ENCODE data around the gene CFAP70.

The CFAP70 gene

DNA sequence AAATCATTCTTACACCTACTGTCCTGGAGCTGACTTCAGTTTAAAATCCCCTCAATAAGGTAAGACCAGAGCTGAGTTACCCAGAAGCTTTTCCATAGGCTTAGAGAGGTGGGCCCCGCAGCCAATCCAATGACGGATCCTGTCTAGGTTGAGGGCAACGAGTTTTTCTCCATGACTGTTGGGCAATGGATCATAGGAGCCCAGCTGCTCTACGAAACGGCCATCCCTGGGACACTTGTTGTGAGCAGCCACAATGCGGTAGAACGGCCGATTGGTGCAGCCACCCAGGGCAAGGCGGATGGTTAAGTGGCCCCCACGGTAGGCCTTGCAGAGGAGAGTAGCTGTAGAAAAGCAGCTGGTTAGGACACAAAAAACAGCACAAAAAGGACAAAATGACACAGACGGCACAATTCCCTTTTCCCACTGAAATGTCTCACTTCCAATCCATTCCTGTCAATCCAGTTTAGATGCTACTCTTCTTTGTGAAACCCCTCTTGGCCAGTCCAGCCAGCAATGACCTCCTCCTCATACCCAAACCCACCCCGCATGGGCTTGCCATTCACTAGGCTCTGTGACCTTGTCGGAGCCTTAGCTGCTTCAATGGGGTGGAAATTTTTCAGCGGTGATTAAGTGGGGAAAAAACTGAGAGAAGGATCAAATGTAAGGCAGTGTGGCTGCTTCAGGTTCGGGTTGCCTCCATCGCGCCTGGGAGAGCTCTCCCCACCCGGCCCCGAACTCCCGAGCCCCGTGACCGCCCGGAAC, 106.8 kb downstream of the CFAP70 start:
- DNase-seq, result no peak

DNA sequence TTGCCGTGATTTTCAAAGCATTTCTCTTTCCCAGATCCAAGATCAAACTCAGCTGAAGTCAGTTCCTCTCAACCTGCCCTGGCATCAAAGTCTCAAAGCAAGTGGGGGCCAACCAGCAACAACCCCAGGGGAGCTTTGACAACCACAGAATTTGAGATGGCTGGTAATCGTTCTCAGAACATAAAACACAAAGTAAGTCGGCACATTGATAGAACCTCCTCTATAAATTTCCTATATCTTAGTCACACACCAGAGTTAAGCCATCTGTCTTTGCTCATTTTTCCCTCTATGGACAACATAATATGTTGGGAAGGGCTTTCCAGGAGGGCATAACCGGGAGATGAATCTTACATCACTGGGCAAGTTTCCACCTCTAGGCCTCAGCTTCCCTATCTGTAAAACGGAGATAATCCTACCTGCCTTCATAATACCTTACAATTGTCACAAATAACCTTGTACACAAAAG, 110.4 kb downstream of the CFAP70 start:
- no peak for DNase-seq

DNA sequence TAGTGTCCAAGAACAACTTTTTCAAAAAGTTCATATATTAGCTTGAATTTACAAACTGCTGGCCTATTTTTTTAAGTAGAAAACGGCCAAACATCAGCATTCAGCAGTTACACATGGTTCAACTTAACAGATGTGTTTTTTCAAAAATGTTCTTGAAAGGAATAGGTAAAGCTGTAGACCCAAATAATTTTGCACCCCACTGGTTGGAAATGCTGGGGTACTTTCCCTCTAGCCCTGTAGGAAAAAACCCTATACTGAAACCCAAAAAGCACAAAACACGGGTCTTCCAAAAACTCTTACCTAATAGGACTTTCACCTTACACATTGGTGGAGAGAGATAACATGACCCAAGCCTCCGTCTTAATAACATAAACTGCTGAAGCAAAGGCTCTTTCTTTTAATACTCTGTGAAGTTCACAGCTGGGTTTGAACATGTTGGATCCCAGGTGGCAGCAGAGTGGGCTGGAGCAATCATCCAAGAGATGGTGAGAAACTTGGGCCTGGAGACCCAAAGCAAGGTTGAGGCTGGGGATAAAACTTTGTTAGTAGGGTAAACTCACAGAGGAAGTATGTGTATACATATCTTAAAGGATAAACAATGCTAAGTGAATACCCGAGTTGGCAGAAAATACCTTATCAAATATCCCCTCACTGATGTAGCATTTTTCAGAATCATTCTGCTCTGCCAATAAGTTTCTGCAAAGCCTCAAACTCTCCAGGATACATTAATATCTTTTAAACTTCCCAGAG, 111.0 kb downstream of the CFAP70 start:
- DNase-seq, result no peak

DNA sequence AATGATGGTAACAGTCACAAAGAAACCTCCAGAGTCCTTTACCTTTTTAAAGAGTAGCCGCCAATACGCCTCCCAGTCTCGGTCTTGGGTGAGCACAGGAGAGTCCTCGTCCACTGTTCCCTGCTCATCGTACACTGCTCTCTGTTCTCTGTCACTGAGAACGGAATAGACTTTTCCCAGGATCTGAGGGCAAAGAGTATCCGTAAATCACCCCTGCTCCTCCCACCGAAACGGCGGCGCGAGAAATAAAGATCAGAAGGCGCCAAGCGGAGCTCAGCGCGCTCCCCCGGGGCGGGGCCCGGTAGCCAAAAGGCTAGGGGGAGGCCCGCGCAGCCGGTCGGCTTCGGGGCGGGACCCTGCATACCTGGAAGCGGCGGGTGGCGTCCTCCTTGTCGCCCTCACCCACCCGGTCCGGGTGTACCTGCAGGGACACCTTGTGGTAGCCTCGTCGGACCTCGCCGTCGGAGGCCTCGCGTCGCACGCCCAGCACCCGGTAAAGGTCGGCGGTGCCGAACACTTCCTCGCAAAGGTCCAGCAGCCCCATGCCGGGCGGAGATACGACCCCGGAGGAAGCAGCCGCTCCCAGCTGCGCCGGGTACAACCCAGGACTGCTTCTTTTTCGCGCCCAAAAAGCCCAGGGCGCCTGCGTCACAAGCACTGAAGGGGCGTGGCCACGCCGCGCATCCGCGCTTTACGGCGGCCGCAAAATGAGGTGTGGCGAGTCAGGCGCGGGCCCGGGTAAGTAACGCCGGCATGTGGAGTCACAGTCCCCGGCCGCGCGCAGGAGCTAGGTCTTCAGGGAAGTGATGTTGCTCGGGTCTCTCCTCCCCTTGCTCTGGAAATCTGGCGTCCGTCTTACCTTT, 111.8 kb downstream of the CFAP70 start, which contains the start of gene DNAJC9:
Gene DNAJC9, minus strand, starts transcription at position 610 of the 863 bp plus-strand sequence. Its CDS starts 66 bp downstream, at position 544.
- peak; percentile 90 for DNase-seq

DNA sequence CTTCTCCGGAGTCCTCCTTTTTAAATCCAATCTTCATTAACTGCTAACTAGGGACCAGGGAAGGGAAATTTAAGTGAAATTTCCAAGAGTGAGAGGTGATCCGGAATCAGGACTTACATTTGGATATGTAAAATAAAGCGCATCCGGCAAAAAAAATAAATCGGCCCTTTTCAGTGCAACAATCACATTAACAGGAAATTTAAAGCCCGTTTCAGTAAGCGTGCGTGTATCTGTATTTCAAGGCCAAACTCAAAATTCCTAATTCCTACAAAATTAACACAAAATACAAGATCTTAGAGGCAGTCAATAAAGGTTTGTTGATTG, 112.4 kb downstream of the CFAP70 start:
- no peak for DNase-seq

DNA sequence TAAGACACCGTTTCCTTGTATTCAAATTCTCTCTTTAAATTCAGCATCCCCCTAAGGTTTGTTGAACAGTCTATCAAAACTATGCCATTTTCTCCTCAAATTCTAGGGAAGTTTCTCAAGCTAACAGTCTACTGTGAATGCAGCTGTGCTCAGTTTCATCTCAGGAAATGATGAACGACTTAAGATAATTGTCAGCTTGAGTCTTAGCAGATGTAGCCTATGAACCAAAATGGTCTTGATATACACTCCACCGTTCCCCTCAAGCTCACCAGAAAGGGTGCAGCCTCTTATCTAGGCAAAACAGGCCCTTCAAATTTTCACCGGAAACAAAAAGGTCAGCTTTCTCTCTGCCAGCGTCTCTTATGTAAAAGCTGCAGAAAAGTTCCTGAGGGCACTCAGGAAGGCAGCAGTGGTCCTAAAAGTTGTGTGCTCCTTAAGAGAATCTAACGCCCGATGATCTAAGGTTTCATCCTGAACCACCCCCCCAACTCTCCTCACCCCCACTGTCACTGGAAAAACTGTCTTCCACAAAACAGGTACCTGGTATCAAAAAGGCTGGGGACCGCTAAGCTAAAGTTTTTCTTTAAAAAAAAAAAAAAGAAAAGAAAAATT, 113.7 kb downstream of the CFAP70 start:
- DNase-seq, result no peak

DNA sequence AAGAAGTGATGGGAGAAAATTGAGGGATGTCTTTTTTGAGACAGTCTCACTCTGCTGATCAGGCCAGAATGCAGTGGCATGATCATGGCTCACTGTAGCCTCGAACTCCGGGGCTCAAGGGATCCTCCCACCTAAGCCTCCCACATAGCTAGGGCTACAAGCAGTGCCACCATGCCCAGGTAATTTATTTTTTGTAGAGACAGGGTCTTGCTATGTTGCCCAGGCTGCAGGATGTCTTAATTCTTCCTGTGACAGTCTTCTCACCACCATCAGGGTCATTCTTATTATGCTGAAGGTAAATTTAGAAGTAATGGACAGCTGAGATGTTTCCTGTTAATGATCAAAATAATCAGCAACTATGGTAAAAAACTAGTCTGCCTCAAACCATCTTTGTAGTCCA, 118.8 kb downstream of the CFAP70 start:
- no peak for DNase-seq

DNA sequence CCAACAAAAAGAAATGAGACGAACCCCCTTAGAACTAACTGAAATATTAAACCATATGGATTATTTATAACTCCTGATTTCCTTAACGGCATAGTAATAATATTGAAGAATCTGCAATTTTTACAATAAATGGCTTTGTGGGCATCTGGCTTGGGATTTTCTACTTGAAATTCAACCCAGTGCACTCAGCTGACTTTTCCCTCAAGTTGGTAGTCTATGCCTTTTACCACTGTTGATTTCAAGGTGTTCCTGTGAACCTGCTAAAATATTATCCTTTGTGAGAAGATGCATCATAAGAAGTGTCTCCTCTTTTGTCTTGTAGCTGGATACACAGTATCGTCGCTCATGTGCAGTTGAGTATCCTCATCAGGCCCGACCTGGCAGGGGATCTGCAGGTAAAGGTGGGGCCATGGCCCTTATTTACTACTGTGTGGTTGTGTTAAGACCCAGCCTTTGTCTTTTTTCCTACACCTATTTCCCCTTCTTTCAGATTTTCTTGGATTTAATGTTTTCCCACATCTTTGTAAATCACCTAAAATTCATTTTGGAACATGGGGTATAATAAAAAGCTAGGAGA, 119.6 kb downstream of the CFAP70 start:
- DNase-seq, result no peak

DNA sequence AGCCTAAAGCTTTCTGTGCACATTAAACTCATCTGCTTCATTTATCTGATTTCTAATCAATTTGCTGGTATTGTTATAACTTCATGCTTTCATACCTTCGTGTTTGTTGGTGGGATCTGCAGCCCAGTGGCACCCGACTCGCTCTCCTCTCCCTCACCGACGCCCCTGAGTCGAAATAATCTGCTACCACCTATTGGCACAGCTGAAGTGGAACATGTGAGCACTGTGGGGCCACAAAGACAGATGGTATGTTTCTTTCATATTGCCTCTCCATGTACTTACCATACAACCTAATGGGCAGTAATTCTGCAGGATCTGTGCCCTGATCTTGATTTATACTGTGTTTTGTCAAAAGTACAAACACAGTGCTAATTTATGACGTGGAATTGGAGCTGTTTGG, 124.0 kb downstream of the CFAP70 start:
- DNase-seq, result no peak

DNA sequence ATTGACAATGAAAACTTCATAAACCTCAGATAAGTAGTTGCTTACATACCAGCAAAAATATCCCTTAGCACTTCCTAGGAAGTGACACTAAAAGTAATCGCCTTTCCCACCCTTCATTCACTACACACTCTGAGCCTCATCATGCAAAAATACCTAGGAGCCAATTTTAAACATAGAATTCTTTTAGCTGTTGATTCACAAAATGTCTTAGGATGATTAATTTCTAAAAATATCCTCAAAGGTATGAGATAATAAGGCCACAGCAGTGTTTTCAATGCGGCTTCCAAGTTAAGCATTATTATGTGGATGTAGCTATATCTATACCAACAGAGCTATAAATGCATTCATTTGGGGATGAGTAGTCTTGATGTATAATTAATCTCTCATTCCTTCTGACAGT, 124.8 kb downstream of the CFAP70 start:
- no peak for DNase-seq

DNA sequence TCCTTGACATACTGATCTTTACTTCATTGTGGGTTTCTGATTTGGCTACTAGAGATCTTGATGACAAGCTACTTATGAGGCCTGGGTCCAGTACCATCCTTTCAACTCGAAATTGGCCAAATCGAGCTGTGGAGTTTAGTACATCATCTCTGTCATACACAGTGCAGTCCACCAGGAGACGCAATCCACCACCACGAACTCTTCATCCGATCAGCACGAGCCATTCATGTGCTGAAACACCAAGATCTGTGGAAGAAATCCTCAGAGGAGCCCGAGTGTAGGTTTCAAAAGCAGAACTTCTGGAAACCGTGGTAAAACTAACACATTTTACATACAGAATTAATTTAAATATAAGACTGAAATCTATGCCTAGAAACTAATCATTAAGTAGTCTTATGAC, 125.8 kb downstream of the CFAP70 start:
- DNase-seq, result no peak

DNA sequence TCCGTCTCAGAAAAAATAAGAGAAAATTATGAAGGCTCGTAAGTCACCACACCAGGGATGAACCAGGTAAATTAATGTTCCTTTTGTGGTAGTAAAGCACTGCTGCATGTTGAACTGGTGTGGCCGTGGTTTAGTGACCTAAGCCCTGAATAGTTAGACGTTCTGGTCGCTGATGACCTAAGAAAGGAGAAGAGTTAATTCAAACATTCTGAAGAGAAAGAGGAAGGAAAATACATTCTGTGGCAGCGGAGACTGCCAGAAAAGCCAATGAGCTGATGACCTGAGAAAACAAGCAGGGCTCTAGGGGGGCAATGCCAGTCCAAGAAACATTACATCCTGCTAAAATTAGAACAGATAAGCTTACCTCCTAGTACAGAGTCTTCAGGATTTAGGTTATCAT, 129.1 kb downstream of the CFAP70 start:
- no peak for DNase-seq

DNA sequence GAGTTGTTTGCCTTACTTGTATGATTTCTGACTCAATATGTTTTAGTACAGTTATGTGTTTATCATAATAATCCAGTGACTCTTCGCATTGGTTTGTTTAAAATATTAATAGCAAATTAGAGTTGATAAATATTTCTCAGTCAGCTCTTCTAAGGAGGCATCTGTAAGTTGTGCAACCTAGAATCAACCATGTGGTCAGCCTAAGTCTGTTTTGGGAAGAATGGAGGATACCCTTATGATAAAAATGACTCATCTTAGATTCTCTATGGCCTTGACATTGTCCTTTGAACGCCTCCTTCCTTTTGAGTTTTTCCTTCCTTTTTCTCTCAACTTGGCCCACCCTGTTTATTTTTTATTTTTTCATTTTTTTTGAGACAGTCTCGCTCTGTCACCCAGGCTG, 130.4 kb downstream of the CFAP70 start:
- DNase-seq, result no peak

DNA sequence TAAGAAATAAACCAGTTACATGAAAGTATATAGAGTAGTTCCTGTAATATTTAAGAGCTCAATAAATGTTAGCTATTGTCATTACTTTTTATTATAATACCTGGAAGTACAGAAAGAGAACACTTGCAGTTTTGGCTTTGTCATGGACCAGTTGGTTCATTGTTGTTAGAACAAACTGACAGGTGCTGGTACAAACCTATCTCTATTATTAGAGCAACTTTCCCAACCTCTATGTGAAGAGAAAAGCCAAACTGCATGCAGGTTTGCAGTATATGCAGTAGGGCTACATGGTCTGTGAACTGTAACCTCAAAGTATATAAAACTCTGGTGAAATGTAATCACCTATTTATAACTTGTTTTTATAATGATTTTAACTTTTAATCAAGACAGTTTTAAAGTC, 132.0 kb downstream of the CFAP70 start:
- DNase-seq, result no peak

DNA sequence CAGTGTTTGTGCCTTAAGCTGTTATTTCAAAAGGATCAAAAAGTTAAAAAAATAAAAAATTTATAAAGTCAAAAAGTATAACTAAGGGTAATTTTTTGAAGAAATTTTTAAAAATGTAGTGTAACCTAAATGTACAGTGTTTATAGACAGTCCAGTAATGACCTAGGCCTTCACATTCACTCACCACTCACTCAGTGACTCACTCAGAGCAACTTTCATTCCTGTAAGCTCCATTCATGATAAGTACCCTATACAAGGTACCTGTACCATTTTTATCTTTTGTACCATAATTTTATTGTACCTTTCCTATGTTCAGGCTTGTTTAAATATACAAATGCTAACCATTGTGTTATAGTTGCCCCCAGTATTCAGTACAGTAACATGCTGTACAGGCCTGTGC, 133.1 kb downstream of the CFAP70 start:
- DNase-seq, result no peak

DNA sequence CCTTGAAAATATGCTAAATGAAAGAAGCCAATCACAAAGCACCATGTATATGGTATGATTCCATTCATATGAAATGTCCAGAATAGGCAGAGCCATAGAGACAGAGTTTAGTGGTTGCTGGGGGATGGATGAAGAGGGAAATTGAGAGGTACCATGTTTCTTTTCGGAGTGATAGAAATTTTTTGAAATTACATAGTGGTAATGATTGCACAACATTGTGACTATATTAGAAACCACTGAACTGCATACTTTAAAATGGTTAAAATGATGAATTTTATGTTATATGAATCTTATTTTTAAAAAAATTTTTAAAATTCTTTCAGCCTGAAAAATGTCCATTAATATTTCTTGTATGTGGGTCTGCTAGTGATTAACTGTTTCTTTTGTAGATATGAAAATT, 137.7 kb downstream of the CFAP70 start:
- DNase-seq, result no peak

DNA sequence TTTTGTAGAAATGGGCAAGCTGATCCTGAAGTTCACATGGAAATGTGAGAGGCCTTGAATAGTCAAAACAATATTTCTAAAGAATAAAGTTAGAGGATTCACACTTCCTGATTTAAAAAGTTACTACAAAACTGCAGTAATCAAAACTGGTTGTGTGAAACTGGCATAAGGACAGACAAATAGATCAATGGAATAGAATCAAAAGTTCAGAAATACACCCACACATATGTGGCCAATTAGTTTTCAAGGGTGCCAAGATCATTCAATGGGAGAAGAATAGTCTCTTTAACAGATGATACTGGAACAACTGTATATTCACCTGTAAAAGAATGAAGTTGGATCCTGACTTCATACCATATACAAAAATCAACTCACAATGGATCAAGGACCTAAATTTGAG, 139.3 kb downstream of the CFAP70 start:
- DNase-seq, result no peak

DNA sequence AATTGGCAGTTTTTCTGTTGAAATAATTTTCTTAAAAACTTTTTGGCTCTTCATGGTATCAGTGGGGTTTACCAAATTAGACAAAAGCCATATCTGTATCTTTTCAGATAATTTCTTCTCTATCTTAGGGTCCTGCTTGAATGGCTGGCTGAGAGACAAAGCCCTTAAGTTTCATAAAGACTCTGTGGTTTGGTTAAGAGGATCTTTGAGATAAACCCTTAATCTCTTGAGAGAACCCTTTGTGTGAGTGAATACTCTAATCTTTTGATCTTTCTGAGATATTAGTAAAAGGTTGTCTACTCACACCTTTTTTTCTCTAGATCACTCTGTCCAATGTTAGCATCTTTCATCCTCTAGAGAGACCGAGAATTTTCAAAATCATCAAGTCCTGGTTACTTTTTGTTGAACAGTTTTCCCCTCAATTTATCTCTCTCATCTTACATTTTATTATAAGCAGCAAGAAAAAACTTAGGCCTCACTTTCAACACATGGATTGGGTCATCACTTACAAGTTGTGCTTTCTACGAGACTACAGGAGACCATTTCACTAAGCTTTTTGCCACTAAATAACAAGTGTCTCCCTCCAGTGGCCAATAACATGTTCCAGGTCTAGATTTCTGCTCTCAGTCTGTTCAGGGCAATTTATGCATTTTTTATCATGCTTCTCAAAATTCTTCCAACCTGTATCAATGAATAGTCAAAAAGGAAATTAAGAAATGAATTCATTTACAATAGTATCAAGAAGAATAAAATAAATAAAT, 140.1 kb downstream of the CFAP70 start:
- no peak for DNase-seq

DNA sequence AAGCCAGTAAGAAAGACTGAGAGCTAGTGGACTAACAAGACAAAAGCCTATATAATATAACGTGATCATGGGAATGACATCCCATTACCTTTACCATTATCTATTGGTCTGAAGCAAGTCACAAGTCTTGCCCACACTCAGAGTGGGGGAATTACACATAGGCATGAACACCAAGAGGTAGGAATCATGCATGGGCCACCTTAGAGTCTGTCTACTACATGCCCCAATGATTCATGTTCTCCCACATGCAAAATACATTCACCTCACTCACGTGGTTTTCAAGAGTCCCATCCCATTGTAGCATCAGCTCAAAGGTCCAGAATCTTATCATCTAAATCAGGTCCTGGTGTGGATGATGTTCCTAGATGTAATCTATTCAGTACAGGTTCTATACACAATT, 141.0 kb downstream of the CFAP70 start:
- no peak for DNase-seq

DNA sequence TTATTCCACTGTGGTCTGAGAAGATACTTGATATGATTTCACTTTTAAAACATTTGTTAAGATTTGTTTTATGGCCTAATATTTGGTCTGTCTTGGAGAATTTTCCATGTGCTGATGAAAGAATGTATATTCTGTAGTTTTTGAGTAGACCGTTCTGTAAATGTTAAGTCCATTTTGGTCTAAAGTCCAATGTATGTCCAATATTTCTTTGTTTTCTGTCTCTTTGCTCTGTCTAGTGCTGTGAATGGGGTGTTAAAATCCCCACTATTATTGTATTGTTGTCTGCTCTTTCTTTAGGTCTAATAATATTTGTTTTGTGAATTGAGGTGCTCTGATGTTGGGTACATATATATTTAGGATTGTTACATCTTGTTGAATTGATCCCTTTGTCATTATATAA, 142.9 kb downstream of the CFAP70 start:
- DNase-seq, result no peak

DNA sequence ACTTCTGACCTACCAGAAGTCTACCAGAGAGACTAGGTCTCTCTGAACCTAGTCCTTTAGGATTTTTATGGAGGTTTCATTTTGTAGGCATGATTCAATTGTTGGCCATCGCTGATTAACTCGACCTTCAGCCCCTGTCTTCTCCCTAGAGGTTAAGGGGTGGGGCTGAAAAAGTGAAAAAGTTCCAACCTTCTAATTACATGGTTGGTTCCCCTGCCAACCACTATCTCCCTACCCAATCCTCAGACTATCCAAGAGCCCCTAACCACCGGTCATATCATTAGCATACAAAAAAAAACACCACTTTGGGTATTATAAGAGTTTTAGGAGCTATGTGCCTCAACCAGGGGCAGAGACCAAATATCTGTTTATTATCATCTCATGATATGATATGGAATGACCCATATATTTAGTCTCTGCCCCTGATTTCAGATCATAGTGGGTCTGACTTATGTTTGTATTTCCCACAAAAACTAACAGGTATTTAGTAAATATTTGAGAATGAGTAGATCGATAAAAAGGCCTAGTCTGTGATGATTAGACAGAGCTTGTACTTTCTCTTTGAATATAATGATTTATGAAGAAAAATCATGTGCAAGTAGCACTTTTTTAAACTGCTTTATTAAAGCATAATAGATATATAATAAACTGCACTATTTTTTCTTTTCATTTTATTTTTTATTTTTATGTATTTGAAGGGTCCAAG, 147.4 kb downstream of the CFAP70 start:
- DNase-seq, result no peak
